ENCODE results near the gene PRSS50. TPM values are rescaled to one million over a fixed set of nuclear protein-coding genes. Genes with fewer than 3 reads are reported as not detected.

PRSS50 gene
- polyA plus RNA-seq, 1 donor, result not detected

GRCh38 chr3:46690798-46691197, 26.9 kb downstream of the PRSS50 start:
- no peak for DNase-seq

DNA sequence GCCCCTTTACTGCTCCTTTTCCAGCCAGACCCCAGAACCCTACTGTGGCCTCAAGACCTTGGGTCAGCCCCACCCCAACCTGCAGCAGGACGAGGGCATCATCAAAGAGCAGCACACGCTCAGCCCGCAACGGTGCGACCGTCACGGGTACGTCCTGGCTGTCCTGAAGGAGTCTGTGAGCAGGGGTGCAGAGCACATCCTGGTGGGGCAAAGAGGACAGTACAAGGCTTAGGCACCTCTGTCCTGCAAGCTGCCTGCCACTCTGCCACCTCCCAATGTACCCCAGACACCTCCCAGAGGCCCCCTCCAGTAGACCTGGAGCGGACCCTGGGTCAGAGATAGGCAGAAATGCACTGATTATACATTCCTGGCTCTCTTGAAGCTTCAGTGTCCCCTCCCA, 32.2 kb downstream of the PRSS50 start:
- no peak for DNase-seq

GRCh38 chr3:46684891-46685290, 32.8 kb downstream of the PRSS50 start:
- no peak for DNase-seq

GRCh38 chr3:46682974-46683373, 34.7 kb downstream of the PRSS50 start:
- no peak for DNase-seq

DNA sequence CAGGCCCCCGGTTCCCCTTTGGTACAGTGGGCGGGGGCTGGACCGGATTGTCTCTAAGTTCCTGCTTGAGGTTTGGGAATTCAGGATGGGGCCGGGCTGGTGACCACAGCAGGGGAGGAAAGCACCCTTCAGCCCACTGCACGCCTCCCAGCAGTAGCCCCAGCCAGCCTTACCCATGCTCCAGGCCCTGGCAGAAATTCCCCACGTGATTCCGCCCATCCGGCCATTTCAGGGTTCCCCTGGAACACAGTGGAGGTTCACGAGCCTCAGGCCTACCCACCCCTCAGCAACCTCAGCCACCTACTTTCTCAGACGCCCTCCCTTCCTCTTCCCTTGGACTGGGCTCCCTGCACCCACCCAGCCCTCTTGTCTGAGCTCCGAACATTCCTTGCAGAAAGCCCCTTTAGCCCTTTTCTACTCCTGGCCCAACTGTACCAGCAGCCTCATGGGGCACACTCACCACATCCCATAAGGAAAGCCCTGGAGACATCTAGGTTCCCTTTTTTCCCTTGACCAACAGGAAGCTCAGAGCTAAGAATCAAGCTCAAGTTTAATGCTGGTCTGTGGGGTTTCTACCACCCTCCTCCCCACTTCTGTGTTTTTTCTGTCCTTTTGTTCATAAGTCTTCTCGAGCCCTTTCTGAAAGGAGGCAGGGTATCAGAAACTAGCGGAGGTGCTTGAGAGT, 35.7 kb downstream of the PRSS50 start:
- no peak for DNase-seq

DNA sequence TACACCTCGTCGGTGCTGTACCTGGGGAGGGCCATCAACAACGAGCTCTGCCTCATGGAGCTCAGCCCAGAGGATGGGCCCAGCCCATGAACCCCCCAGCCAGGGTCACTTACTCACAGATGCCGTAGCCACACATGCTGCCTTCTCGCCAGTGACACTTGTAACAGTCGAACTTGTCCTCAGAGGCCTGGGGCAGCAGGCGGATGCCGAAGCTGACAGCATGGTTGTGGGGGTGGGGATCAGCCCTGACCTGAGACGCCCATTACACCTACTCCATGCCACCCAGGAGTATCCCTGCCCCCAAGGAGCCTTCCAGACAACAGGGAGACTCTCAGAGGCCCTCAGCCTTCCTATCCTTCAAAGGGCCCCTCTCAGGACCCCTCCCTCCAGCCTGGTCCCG, 36.3 kb downstream of the PRSS50 start:
- no peak for DNase-seq

- DNase-seq, result no peak
Observed at GRCh38 chr3:46680298-46680826, 37.3 kb downstream of the PRSS50 start.

- DNase-seq, result no peak
Observed at GRCh38 chr3:46679681-46680080, 38.0 kb downstream of the PRSS50 start.

- no peak for DNase-seq
Observed at GRCh38 chr3:46678280-46678679, 39.4 kb downstream of the PRSS50 start.

DNA sequence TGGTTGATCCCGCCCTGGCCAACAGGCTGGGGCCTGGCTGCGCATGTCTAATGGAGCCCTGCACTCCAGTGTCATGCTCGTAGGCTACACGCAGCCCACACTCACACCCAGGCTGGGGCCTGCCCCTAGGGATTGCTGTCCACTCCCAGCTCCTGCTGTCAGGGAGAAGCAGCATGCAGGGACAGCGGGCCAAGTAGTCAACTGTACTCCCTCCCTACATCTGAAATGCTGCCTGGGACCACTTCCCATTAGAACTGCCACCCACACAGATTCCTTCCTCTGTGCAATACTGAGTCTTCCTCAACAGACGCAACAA, 40.3 kb downstream of the PRSS50 start:
- peak; percentile 59 for DNase-seq

DNA sequence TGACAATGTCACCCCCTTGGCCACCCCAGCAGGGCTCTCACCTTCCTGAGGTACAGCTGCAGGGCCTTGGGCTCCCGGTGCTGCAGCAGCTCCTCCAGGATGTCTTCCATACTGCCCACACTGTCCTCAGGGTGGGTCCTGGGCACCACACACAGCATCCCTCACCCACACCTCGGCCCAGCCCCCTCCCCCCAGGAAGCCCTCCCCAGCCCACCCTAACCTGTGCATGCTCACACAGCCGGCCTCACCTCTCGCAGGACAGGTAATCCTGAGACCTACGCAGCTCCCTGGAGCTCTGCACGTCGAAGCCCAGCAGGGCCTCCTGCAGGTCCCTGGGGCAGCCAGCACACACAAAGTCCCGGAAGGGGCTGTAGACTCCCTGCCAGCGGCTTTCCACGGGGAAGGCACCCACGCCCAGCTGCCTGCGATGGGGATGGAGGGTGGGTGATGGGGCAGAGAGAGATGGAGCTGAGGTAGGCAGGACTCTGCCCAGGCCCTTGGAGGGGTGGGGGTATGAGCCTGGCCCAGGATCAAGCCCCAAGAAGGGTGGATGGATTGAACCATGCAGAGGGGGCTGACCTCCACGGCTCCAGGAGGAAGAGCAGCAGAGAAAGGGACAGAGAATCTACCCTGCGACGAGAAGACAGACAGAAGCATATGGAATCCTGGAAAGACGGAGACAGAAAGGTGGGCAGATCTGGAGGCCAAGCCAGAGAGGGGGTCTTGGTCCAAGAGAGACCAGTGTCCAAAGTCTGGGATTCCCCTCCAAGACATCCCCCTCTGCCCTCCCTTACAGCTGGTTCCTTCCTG, 40.9 kb downstream of the PRSS50 start:
- no peak for DNase-seq

- no peak for DNase-seq
Observed at GRCh38 chr3:46675843-46676567, 41.7 kb downstream of the PRSS50 start.

- DNase-seq, result no peak
Observed at GRCh38 chr3:46675426-46675825, 42.2 kb downstream of the PRSS50 start.

- no peak for DNase-seq
Observed at GRCh38 chr3:46674031-46674845, 43.4 kb downstream of the PRSS50 start.

DNA sequence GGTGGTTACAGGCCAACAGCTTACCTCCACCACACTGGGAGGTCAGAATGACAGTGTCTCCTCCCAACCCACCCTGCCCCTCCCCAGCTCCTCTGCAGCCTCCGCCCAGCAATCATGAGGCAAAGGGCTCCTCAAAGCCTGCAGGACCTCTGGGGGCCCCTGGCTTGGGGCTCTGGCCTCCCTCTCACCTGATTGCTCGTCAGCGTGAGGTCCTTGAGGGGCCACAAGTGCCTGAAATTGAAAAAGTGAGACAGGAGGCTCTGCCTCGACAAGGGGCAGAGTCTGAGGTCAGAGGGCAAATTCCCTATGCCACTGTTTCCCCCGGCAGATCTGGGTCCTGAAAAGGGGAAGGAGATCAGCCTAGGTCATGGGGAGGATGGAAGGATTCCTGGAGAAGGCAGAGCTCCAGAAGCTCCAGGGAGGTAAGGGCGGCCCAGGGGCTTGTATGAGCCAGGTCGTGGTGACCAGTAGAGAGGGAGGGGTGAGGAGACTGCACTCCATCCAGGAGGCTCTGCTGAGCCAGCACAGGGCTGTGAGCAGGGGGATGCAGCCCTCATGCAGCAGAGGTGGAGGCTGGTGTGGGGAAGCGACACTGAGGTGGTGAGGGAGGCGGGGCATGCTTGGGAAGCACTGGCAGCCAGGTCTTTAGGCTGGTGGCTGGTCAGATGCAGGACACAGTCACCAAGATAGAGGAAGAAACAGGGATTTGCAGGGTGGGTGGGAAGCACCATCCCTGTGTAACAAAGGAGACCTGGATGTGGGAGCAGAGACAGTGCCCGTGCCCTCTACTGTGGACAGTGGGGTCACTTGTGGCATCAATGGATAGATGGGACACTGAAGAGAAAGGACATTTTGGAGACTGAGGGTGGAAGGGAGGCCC, 44.3 kb downstream of the PRSS50 start:
- DNase-seq, result no peak

DNA sequence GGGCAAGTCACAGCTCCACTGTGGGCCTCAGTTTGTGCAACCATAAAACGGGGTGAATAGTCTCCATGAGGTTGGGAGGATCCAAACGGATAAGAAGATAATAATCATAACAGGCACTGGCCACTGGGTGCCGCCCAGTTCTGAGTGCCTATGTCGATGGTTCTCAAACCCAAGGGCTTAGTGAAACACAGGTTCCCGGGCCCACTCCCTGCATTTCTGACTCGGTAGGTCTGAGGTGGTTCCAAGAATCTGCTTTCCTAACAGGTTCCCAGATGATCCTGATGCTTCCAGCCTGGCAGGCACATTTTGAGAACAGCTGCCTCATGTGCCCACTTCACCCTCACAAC, 45.3 kb downstream of the PRSS50 start:
- DNase-seq, result no peak

- DNase-seq, result no peak
Observed at GRCh38 chr3:46671541-46672348, 45.9 kb downstream of the PRSS50 start.

- no peak for DNase-seq
Observed at GRCh38 chr3:46670891-46671427, 46.7 kb downstream of the PRSS50 start.

GRCh38 chr3:46670000-46670890, 47.4 kb downstream of the PRSS50 start:
- DNase-seq, result no peak
